ENCODE measurements around the gene CEP78. TPM values are rescaled to one million over a fixed set of nuclear protein-coding genes. Genes with fewer than 3 reads are reported as not detected.
"Not testable (repeated sequence)": the region's sequence is repeated elsewhere in the genome, so short reads cannot be mapped to it uniquely, and the experiment has no call there.

The CEP78 gene
- total RNA-seq, 1 donor from 2014 or later, result 15.9 TPM

GRCh38 chr9:78189461-78189860 lies 46.4 kb upstream of the CEP78 start:
- peaks cover 6% of the 10 kb centered on the region for H3K27me3 Mint-ChIP-seq (ENCODE audit: low read depth)
- H3K4me1 Mint-ChIP-seq (ENCODE audit: low read depth), result peaks cover 22% of the 10 kb centered on the region
- H3K9me3 Mint-ChIP-seq (ENCODE audit: low read depth), result no peaks in the 10 kb centered on the region
- peaks cover 1% of the 10 kb centered on the region for H3K36me3 Mint-ChIP-seq (ENCODE audit: low read depth)
- H3K27ac Mint-ChIP-seq (ENCODE audit: unreplicated experiment), result peak overlapping the region; percentile 39
- no peak for DNase-seq (ENCODE audit: low spot score)
- TF ChIP-seq CTCF (IDR thresholded peaks at IDR 0.05), result no peak
- H3K4me3 Mint-ChIP-seq (ENCODE audit: unreplicated experiment), result no peak overlapping the region

- peaks cover 22% of the 10 kb centered on the region for H3K4me1 Mint-ChIP-seq (ENCODE audit: low read depth)
- H3K27ac Mint-ChIP-seq (ENCODE audit: unreplicated experiment), result no peak overlapping the region
- H3K9me3 Mint-ChIP-seq (ENCODE audit: low read depth), result no peaks in the 10 kb centered on the region
- peaks cover 1% of the 10 kb centered on the region for H3K36me3 Mint-ChIP-seq (ENCODE audit: low read depth)
- no peak for TF ChIP-seq CTCF (IDR thresholded peaks at IDR 0.05)
- no peak overlapping the region for H3K4me3 Mint-ChIP-seq (ENCODE audit: unreplicated experiment)
- H3K27me3 Mint-ChIP-seq (ENCODE audit: low read depth), result peaks cover 6% of the 10 kb centered on the region
- DNase-seq (ENCODE audit: low spot score), result no peak
Measured at GRCh38 chr9:78191931-78192330, 43.9 kb upstream of the CEP78 start.

GRCh38 chr9:78196258-78196657 lies 39.6 kb upstream of the CEP78 start:
- Mint-ChIP-seq H3K9me3 (ENCODE audit: low read depth) (peaks cover 4% of the 10 kb centered on the region), H3K4me1 (ENCODE audit: low read depth) (peaks cover 3% of the 10 kb centered on the region), H3K36me3 (ENCODE audit: low read depth) (no peaks in the 10 kb centered on the region), H3K27ac (ENCODE audit: unreplicated experiment) (no peak overlapping the region), H3K27me3 (ENCODE audit: low read depth) (peaks cover 6% of the 10 kb centered on the region), H3K4me3 (ENCODE audit: unreplicated experiment) (no peak overlapping the region)
- DNase-seq (ENCODE audit: low spot score), result no peak
- no peak for TF ChIP-seq CTCF (IDR thresholded peaks at IDR 0.05)

GRCh38 chr9:78201158-78201777 lies 34.6 kb upstream of the CEP78 start:
- H3K4me3 Mint-ChIP-seq (ENCODE audit: unreplicated experiment); H3K27me3 Mint-ChIP-seq (ENCODE audit: low read depth); H3K4me1 Mint-ChIP-seq (ENCODE audit: low read depth); H3K9me3 Mint-ChIP-seq (ENCODE audit: low read depth); H3K36me3 Mint-ChIP-seq (ENCODE audit: low read depth); H3K27ac Mint-ChIP-seq (ENCODE audit: unreplicated experiment); DNase-seq (ENCODE audit: low spot score): not testable (repeated sequence)

GRCh38 chr9:78207319-78207718 lies 28.6 kb upstream of the CEP78 start:
- Mint-ChIP-seq H3K36me3 (ENCODE audit: low read depth) (peaks cover 3% of the 10 kb centered on the region), H3K27ac (ENCODE audit: unreplicated experiment) (no peak overlapping the region), H3K4me3 (ENCODE audit: unreplicated experiment) (no peak overlapping the region), H3K9me3 (ENCODE audit: low read depth) (no peaks in the 10 kb centered on the region), H3K27me3 (ENCODE audit: low read depth) (peaks cover 12% of the 10 kb centered on the region), H3K4me1 (ENCODE audit: low read depth) (no peaks in the 10 kb centered on the region)
- no peak for DNase-seq (ENCODE audit: low spot score)
- no peak for TF ChIP-seq CTCF (IDR thresholded peaks at IDR 0.05)

GRCh38 chr9:78207901-78208300 lies 28.0 kb upstream of the CEP78 start:
- H3K4me3 Mint-ChIP-seq (ENCODE audit: unreplicated experiment), result no peak overlapping the region
- peaks cover 12% of the 10 kb centered on the region for H3K27me3 Mint-ChIP-seq (ENCODE audit: low read depth)
- H3K27ac Mint-ChIP-seq (ENCODE audit: unreplicated experiment), result no peak overlapping the region
- peaks cover 1% of the 10 kb centered on the region for H3K36me3 Mint-ChIP-seq (ENCODE audit: low read depth)
- TF ChIP-seq CTCF (IDR thresholded peaks at IDR 0.05), result no peak
- no peaks in the 10 kb centered on the region for H3K4me1 Mint-ChIP-seq (ENCODE audit: low read depth)
- no peak for DNase-seq (ENCODE audit: low spot score)
- no peaks in the 10 kb centered on the region for H3K9me3 Mint-ChIP-seq (ENCODE audit: low read depth)
